ENCODE results near the gene AUTS2.
A peak's percentile ranks its signal among the peaks of the same experiment; 100 is the strongest.

The AUTS2 gene

DNA sequence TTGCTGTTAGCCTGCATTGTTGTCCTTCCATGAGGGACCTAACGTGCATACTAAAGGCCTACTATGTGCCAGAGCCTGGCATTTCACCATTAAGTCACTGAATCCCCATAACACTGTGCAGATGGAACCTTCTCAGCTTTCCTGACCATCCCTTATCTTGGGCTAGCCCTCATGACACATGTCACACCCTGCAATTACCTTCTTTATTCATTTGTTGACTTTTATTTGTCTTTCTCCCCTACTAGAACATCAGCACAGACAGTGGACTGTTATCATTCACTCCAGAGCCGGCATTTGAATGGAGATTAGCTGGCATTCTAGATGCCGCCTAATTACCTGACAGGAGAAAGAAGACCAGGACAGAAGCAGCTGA, 1062.5 kb downstream of the AUTS2 start:
- H3K9me3 Mint-ChIP-seq, result no peaks in the 10 kb centered on the region
- H3K4me1 Mint-ChIP-seq, result peaks cover 35% of the 10 kb centered on the region
- DNase-seq (ENCODE audit: low spot score in 2 of 2) (no peak), ATAC-seq (replicated peaks; ENCODE audit: extremely low read depth, poor library complexity, severe bottlenecking) (peak; percentile 6)
- H3K27me3 Mint-ChIP-seq, result no peaks in the 10 kb centered on the region
- H3K27ac Mint-ChIP-seq (ENCODE audit: low read depth), result peak overlapping the region; percentile 85
- peak overlapping the region; percentile 48 for H3K4me3 Mint-ChIP-seq
- peaks cover 2% of the 10 kb centered on the region for H3K36me3 Mint-ChIP-seq (ENCODE audit: insufficient read depth)

- no peaks in the 10 kb centered on the region for H3K9me3 Mint-ChIP-seq
- DNase-seq (ENCODE audit: low spot score in 2 of 2) (no peak), ATAC-seq (replicated peaks; ENCODE audit: extremely low read depth, poor library complexity, severe bottlenecking) (no peak)
- no peak overlapping the region for H3K27ac Mint-ChIP-seq (ENCODE audit: low read depth)
- H3K36me3 Mint-ChIP-seq (ENCODE audit: insufficient read depth), result peaks cover 2% of the 10 kb centered on the region
- H3K27me3 Mint-ChIP-seq, result no peaks in the 10 kb centered on the region
- H3K4me3 Mint-ChIP-seq, result no peak overlapping the region
- peaks cover 35% of the 10 kb centered on the region for H3K4me1 Mint-ChIP-seq
Measured at GRCh38 chr7:70663680-70664079, 1065.4 kb downstream of the AUTS2 start.

- ATAC-seq (replicated peaks; ENCODE audit: extremely low read depth, poor library complexity, severe bottlenecking), result no peak
- H3K4me3 Mint-ChIP-seq, result no peak overlapping the region
- H3K9me3 Mint-ChIP-seq, result no peaks in the 10 kb centered on the region
- H3K27ac Mint-ChIP-seq (ENCODE audit: low read depth), result no peak overlapping the region
- DNase-seq (ENCODE audit: low spot score in 2 of 2), result no peak
- H3K27me3 Mint-ChIP-seq, result no peaks in the 10 kb centered on the region
- peaks cover 30% of the 10 kb centered on the region for H3K4me1 Mint-ChIP-seq
- H3K36me3 Mint-ChIP-seq (ENCODE audit: insufficient read depth), result no peaks in the 10 kb centered on the region
Measured at GRCh38 chr7:70665997-70666396, 1067.7 kb downstream of the AUTS2 start.

- Mint-ChIP-seq H3K4me3 (no peak overlapping the region), H3K27me3 (no peaks in the 10 kb centered on the region), H3K27ac (ENCODE audit: low read depth) (no peak overlapping the region), H3K36me3 (ENCODE audit: insufficient read depth) (no peaks in the 10 kb centered on the region), H3K4me1 (peaks cover 31% of the 10 kb centered on the region), H3K9me3 (no peaks in the 10 kb centered on the region)
- DNase-seq (ENCODE audit: low spot score in 2 of 2) (no peak), ATAC-seq (replicated peaks; ENCODE audit: extremely low read depth, poor library complexity, severe bottlenecking) (no peak)
Measured at GRCh38 chr7:70667406-70667805, 1069.1 kb downstream of the AUTS2 start.

DNA sequence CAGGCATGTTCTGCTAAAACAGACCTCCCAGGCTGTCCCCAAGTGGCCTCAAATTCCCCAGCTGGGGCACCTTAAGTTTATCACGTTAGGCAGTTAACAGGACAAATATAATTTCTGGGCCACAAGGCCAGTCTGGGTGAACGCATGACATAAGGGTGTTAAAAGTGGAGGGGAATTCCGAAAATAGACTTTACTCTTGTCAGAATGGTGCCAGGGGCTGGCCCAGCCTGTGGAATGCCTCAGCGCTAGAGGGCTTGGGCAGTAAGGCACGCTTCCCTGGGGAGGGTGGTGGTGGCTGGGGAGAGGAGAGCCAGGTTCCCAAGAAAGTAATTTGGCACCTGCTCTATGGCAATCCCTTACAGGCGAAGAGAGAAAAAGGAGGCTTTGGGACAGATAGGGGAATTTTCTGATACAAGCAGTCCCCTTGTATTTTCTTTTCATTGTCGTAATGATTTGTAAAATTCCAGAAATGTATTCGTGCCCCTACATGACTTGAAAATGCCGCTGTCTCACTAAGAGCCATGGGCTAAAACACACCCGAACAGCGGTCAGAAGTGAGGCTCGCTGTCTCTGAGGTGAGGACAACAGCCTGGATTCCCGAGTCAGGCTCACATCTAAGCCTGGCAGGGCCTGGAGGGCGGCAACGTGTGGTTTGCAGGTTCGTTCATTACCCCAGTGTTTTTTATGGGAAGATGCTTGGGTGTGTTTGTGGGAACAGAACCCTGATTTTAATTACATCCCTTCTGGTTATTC, 1070.5 kb downstream of the AUTS2 start:
- Mint-ChIP-seq H3K9me3 (no peaks in the 10 kb centered on the region), H3K4me1 (peaks cover 25% of the 10 kb centered on the region), H3K27me3 (no peaks in the 10 kb centered on the region), H3K4me3 (peak overlapping the region; percentile 23), H3K27ac (ENCODE audit: low read depth) (no peak overlapping the region), H3K36me3 (ENCODE audit: insufficient read depth) (no peaks in the 10 kb centered on the region)
- no peak for DNase-seq (ENCODE audit: low spot score in 2 of 2)
- no peak for ATAC-seq (replicated peaks; ENCODE audit: extremely low read depth, poor library complexity, severe bottlenecking)

GRCh38 chr7:70669854-70670253, 1071.6 kb downstream of the AUTS2 start:
- H3K4me1 Mint-ChIP-seq, result peaks cover 25% of the 10 kb centered on the region
- peak; percentile 95 for ATAC-seq (replicated peaks; ENCODE audit: extremely low read depth, poor library complexity, severe bottlenecking)
- peak overlapping the region; percentile 60 for H3K4me3 Mint-ChIP-seq
- peak in 1 of 2 donors; percentile 51 for DNase-seq (ENCODE audit: low spot score in 2 of 2)
- no peaks in the 10 kb centered on the region for H3K9me3 Mint-ChIP-seq
- no peaks in the 10 kb centered on the region for H3K27me3 Mint-ChIP-seq
- no peaks in the 10 kb centered on the region for H3K36me3 Mint-ChIP-seq (ENCODE audit: insufficient read depth)
- peak overlapping the region; percentile 88 for H3K27ac Mint-ChIP-seq (ENCODE audit: low read depth)

GRCh38 chr7:70670288-70670687, 1072.0 kb downstream of the AUTS2 start:
- Mint-ChIP-seq H3K27me3 (no peaks in the 10 kb centered on the region), H3K4me3 (peak overlapping the region; percentile 60), H3K4me1 (peaks cover 25% of the 10 kb centered on the region), H3K36me3 (ENCODE audit: insufficient read depth) (no peaks in the 10 kb centered on the region), H3K9me3 (no peaks in the 10 kb centered on the region), H3K27ac (ENCODE audit: low read depth) (peak overlapping the region; percentile 88)
- no peak for DNase-seq (ENCODE audit: low spot score in 2 of 2)
- peak; percentile 58 for ATAC-seq (replicated peaks; ENCODE audit: extremely low read depth, poor library complexity, severe bottlenecking)

DNA sequence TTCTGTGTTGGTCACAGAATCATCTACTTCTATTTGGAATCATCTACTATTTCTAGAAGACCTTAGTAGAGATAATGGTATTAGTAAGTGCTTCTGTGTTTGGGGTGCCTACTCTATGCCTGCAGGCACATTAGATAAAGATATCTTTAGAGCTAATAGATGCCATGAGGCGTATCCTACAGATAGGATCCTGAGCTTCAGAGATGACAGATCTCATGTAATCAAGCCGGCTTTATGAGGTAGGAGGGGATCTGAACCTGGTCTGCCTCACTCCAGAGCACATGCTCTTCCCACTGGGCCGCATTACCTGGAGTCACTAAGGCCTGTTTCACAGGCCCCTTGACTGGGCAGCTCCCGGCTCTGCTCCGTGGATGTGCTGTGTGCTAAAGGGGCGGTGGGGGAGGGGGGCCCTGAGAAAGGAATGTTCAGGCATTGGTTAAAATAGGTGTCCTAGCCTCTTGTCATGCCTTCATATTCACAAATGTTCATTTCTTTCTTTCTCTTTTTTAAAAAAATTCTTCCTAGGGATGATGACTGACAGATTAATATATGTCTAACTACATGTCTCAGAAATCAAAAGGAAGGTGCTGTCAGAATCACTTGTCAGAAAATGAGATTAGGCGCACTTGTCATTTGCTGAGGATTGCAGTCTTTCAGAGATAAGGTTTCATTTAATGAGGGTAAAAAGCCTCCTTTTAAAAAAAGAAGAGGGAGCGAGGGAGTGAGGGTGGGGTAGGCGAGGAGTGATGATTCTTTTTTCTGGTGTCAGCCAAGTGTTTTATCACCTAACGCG, 1075.7 kb downstream of the AUTS2 start:
- DNase-seq (ENCODE audit: low spot score in 2 of 2) (no peak), ATAC-seq (replicated peaks; ENCODE audit: extremely low read depth, poor library complexity, severe bottlenecking) (no peak)
- Mint-ChIP-seq H3K4me3 (no peak overlapping the region), H3K9me3 (no peaks in the 10 kb centered on the region), H3K27me3 (no peaks in the 10 kb centered on the region), H3K36me3 (ENCODE audit: insufficient read depth) (peaks cover under 1% of the 10 kb centered on the region), H3K27ac (ENCODE audit: low read depth) (no peak overlapping the region), H3K4me1 (peaks cover 45% of the 10 kb centered on the region)

- no peak for DNase-seq (ENCODE audit: low spot score in 2 of 2)
- H3K4me3 Mint-ChIP-seq, result no peak overlapping the region
- no peak for ATAC-seq (replicated peaks; ENCODE audit: extremely low read depth, poor library complexity, severe bottlenecking)
- no peaks in the 10 kb centered on the region for H3K27me3 Mint-ChIP-seq
- H3K36me3 Mint-ChIP-seq (ENCODE audit: insufficient read depth), result peaks cover 2% of the 10 kb centered on the region
- H3K4me1 Mint-ChIP-seq, result peaks cover 47% of the 10 kb centered on the region
- H3K9me3 Mint-ChIP-seq, result no peaks in the 10 kb centered on the region
- no peak overlapping the region for H3K27ac Mint-ChIP-seq (ENCODE audit: low read depth)
Measured at GRCh38 chr7:70674571-70675010, 1076.3 kb downstream of the AUTS2 start.

GRCh38 chr7:70676243-70676642, 1078.0 kb downstream of the AUTS2 start:
- no peaks in the 10 kb centered on the region for H3K9me3 Mint-ChIP-seq
- H3K4me3 Mint-ChIP-seq, result no peak overlapping the region
- peaks cover 53% of the 10 kb centered on the region for H3K4me1 Mint-ChIP-seq

DNA sequence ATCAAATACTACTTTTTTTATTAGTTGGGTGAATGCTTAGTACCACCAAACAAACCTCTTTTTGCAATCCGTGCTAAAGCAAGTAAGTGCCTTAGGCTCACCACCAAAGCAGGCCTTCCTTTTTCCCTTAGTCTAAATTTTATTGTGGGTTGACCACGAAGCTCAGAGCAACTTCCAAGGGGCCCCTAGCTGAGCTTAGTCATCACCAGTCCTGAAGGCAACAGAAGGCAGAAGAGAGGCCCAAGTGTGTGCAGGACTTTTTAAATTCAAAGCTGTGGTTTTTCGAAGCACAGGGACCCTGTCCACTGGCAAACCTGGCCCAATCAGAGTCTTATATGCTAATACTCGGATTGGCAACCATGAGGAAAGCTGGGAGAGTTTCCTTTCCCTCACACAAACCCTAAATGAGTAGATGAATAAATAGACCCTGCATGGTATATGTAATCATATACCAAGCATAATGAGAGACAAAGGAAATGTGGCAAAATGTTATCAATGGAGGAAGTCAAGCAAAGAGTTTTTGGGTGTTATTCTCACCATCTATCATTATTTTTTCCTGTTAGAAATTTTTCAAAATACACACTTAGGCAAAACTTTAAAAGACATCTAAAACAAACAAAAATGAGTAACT, 1080.5 kb downstream of the AUTS2 start:
- H3K27ac Mint-ChIP-seq (ENCODE audit: low read depth), result peak overlapping the region; percentile 93
- no peak for DNase-seq (ENCODE audit: low spot score in 2 of 2)
- no peak for ATAC-seq (replicated peaks; ENCODE audit: extremely low read depth, poor library complexity, severe bottlenecking)

More at GRCh38 chr7:70676243-70676642, 1078.0 kb downstream of the AUTS2 start:
- Mint-ChIP-seq H3K27ac (ENCODE audit: low read depth) (no peak overlapping the region), H3K36me3 (ENCODE audit: insufficient read depth) (peaks cover 2% of the 10 kb centered on the region), H3K27me3 (no peaks in the 10 kb centered on the region)
- ATAC-seq (replicated peaks; ENCODE audit: extremely low read depth, poor library complexity, severe bottlenecking), result no peak
- DNase-seq (ENCODE audit: low spot score in 2 of 2), result no peak

DNA sequence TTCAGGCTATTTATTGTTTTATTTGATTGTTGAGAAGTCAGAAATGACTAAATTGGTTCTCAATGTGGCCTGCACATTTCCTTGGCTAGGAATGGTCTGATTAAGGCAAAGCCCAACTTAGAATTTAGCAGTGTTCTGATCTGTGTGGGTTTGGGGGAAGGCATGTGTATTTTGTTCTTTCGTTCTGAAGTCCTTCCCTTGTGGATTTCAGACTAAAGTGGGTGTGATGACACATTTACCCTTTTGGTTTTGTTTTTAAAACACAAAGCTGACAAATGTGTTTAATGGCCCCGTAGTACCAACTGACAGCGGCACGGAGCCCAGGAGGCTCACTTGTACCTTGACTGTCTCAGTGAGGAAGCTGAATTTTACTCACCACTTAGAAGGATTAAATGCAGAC, 1081.4 kb downstream of the AUTS2 start:
- peak in 1 of 2 donors; percentile 20 for DNase-seq (ENCODE audit: low spot score in 2 of 2)
- H3K4me3 Mint-ChIP-seq, result peak overlapping the region; percentile 73
- H3K27me3 Mint-ChIP-seq, result no peaks in the 10 kb centered on the region
- no peaks in the 10 kb centered on the region for H3K9me3 Mint-ChIP-seq
- H3K36me3 Mint-ChIP-seq (ENCODE audit: insufficient read depth), result peaks cover 2% of the 10 kb centered on the region
- peak; percentile 78 for ATAC-seq (replicated peaks; ENCODE audit: extremely low read depth, poor library complexity, severe bottlenecking)
- H3K27ac Mint-ChIP-seq (ENCODE audit: low read depth), result peak overlapping the region; percentile 93
- H3K4me1 Mint-ChIP-seq, result peaks cover 61% of the 10 kb centered on the region

More for the DNA sequence above, 1080.5 kb downstream of the AUTS2 start:
- H3K9me3 Mint-ChIP-seq, result no peaks in the 10 kb centered on the region
- H3K4me3 Mint-ChIP-seq, result peak overlapping the region; percentile 73
- peaks cover 2% of the 10 kb centered on the region for H3K36me3 Mint-ChIP-seq (ENCODE audit: insufficient read depth)
- H3K27me3 Mint-ChIP-seq, result no peaks in the 10 kb centered on the region
- peaks cover 61% of the 10 kb centered on the region for H3K4me1 Mint-ChIP-seq
